Vagina (tissue), 2 donors: Measurements from ENCODE around the gene NCS1. TPM values are rescaled to one million over a fixed set of nuclear protein-coding genes. Genes with fewer than 3 reads are reported as not detected.

ENCODE experiments used
- DNase-seq, 2 donors: peaks; one replicate each; pipeline ENCODE4 v3.0.0-alpha.2; 2017; ENCODE audit errors: extremely low spot score in 2 of 2
- H3K27ac ChIP-seq: fragments of 200-600 bp; sonication (generic); one replicate; pipeline ENCODE4 v1.5.1; 2019
- H3K27me3 ChIP-seq: fragments of 200-600 bp; sonication (generic); one replicate; pipeline ENCODE4 v1.5.1; 2019
- H3K36me3 ChIP-seq, 2 donors: fragments of 200-600 bp; sonication (generic); one replicate each; pipeline ENCODE4 v1.5.1; 2017 to 2019
- H3K4me1 ChIP-seq: fragments of 200-600 bp; sonication (generic); one replicate; pipeline ENCODE4 v1.5.1; 2019
- H3K4me3 ChIP-seq, 2 donors: fragments of 200-600 bp; sonication (generic); 1 replicate in 1 of 2; 2 replicates in 1 of 2; pipeline ENCODE4 v1.5.1; 2016 to 2019
- H3K9me3 ChIP-seq: fragments of 200-600 bp; sonication (generic); one replicate; pipeline ENCODE4 v1.5.1; 2019
- CTCF ChIP-seq, 3 experiments: fragments of 450-650 bp in 2 of 3; fragments of 200-600 bp in 1 of 3; sonication (generic) in 1 of 3; IDR thresholded peaks; one replicate each; pipeline ENCODE4 v1.5.1; 2017 to 2019; ENCODE audit warnings: antibody characterized with exemption in 3 of 3, mild to moderate bottlenecking in 2 of 3, moderate library complexity in 2 of 3
- POLR2A ChIP-seq, 2 donors: fragments of 450-650 bp; IDR thresholded peaks; one replicate each; pipeline ENCODE4 v1.6.1; 2017; ENCODE audit warnings: antibody characterized with exemption in 2 of 2, mild to moderate bottlenecking in 2 of 2, moderate library complexity in 2 of 2
- POLR2AphosphoS5 ChIP-seq, 2 donors: sonication (generic); formaldehyde crosslinking; IDR thresholded peaks; one replicate each; pipeline ENCODE4 v1.9.0; 2017; ENCODE audit warnings: antibody characterized with exemption in 2 of 2, mild to moderate bottlenecking in 2 of 2, low read depth in 1 of 2; ENCODE audit not compliant: insufficient read depth in 1 of 2
- intact Hi-C: fragments of 100-400 bp; cut with DNase I; formaldehyde crosslinking; loops from one replicate; pipeline ENCODE4 v1.15.1; 2023
- total RNA-seq: library from RNA; depleted of rRNA; stranded (reverse); fragments of >200 nt; gene quantifications from one replicate; pipeline ENCODE4 v1.2.3, GENCODE V29; 2016

NCS1 gene
- total RNA-seq, 1 donor from 2014 or later, result 20.4 TPM

- intact Hi-C loops, result no loop called here
- TF ChIP-seq CTCF (IDR thresholded peaks at IDR 0.05), result no peak
- TF ChIP-seq POLR2AphosphoS5 (IDR thresholded peaks at IDR 0.05; ENCODE audit: insufficient read depth in 1 of 2, low read depth in 1 of 2), result no peak
- no peak for TF ChIP-seq POLR2A (IDR thresholded peaks at IDR 0.05)
- H3K4me3 ChIP-seq, result no peak overlapping the region
- no peak for DNase-seq
- H3K36me3 ChIP-seq, result no peaks in the 10 kb centered on the region
- no peaks in the 10 kb centered on the region for H3K27me3 ChIP-seq
- H3K27ac ChIP-seq, result no peak overlapping the region
- peaks cover 25% of the 10 kb centered on the region for H3K4me1 ChIP-seq
- no peaks in the 10 kb centered on the region for H3K9me3 ChIP-seq
Observed at GRCh38 chr9:130208600-130209347, 36.6 kb downstream of the NCS1 start.

- no peak for DNase-seq
- peaks cover 32% of the 10 kb centered on the region for H3K4me1 ChIP-seq
Observed at GRCh38 chr9:130209422-130209821, 37.2 kb downstream of the NCS1 start.

DNA sequence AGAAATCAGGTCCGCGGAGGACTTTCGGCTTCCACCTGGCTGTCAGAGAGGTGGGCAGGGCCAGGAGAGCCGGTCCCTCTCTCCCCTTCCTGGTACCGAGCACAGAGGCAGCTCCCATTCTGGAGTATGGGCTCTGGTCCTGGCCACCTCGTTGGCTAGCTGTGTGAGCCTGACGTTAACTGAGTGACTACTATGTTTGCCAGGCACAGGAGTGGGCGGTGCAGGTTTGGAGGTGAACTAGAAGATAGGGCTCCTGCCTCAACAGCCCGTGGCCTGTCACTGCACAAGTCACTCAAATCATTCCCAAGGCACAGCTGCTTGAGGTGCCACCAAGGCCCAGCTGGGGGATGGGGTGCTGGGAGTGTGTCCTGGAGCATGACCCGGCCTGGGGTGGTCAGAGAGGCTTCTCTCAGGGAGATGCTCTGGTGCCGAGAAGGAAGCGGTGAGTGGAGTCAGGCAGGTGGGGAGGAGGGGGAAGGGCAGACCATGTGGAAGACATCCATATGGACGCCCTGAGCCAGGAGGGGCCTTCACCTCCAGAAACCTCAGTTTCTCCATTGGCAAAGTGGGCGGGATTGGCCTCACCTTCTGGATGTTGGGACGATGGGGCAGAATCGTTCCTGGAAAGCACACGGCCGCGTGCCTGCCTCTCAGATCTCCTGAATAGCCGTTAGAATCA is 39.5 kb downstream of the NCS1 start:
- H3K4me1 ChIP-seq, result peaks cover 45% of the 10 kb centered on the region
- H3K9me3 ChIP-seq, result no peaks in the 10 kb centered on the region
- DNase-seq, result no peak
- H3K36me3 ChIP-seq, result no peaks in the 10 kb centered on the region
- TF ChIP-seq POLR2AphosphoS5 (IDR thresholded peaks at IDR 0.05; ENCODE audit: insufficient read depth in 1 of 2, low read depth in 1 of 2), result no peak
- TF ChIP-seq POLR2A (IDR thresholded peaks at IDR 0.05), result no peak
- TF ChIP-seq CTCF (IDR thresholded peaks at IDR 0.05), result no peak
- H3K27ac ChIP-seq, result peak overlapping the region; percentile 13
- H3K27me3 ChIP-seq, result no peaks in the 10 kb centered on the region
- no peak overlapping the region for H3K4me3 ChIP-seq
- intact Hi-C loops, result no loop called here

More at GRCh38 chr9:130209422-130209821, 37.2 kb downstream of the NCS1 start:
- no peaks in the 10 kb centered on the region for H3K36me3 ChIP-seq
- H3K27ac ChIP-seq, result peak overlapping the region; percentile 32
- TF ChIP-seq CTCF (IDR thresholded peaks at IDR 0.05), result no peak
- TF ChIP-seq POLR2A (IDR thresholded peaks at IDR 0.05), result no peak
- no peak for TF ChIP-seq POLR2AphosphoS5 (IDR thresholded peaks at IDR 0.05; ENCODE audit: insufficient read depth in 1 of 2, low read depth in 1 of 2)
- H3K9me3 ChIP-seq, result no peaks in the 10 kb centered on the region
- H3K27me3 ChIP-seq, result no peaks in the 10 kb centered on the region
- H3K4me3 ChIP-seq, result no peak overlapping the region
- intact Hi-C loops, result no loop called here

GRCh38 chr9:130212543-130213297 is 40.5 kb downstream of the NCS1 start:
- intact Hi-C loops, result no loop called here
- DNase-seq, result no peak
- TF ChIP-seq POLR2AphosphoS5 (IDR thresholded peaks at IDR 0.05; ENCODE audit: insufficient read depth in 1 of 2, low read depth in 1 of 2) (no peak), POLR2A (IDR thresholded peaks at IDR 0.05) (no peak), CTCF (IDR thresholded peaks at IDR 0.05) (no peak)
- Histone ChIP-seq H3K27me3 (no peaks in the 10 kb centered on the region), H3K9me3 (no peaks in the 10 kb centered on the region), H3K36me3 (no peaks in the 10 kb centered on the region), H3K27ac (peak overlapping the region; percentile 13), H3K4me3 (no peak overlapping the region), H3K4me1 (peaks cover 37% of the 10 kb centered on the region)
